ENCODE results near the gene ELL2.
A peak's percentile ranks its signal among the peaks of the same experiment; 100 is the strongest.
"Not testable (repeated sequence)": the region's sequence is repeated elsewhere in the genome, so short reads cannot be mapped to it uniquely, and the experiment has no call there.

The ELL2 gene

GRCh38 chr5:95878417-95879323 lies 83.0 kb downstream of the ELL2 start:
- no peak for DNase-seq

- no peak for DNase-seq
Measured at GRCh38 chr5:95876782-95877181, 84.9 kb downstream of the ELL2 start.

GRCh38 chr5:95874246-95874645 lies 87.4 kb downstream of the ELL2 start:
- no peak for DNase-seq

- no peak for DNase-seq
Measured at GRCh38 chr5:95873351-95873750, 88.3 kb downstream of the ELL2 start.

- no peak for DNase-seq
Measured at GRCh38 chr5:95872346-95873268, 89.0 kb downstream of the ELL2 start.

- DNase-seq = no peak
Measured at GRCh38 chr5:95871146-95871806, 90.4 kb downstream of the ELL2 start.

- DNase-seq = no peak
Measured at GRCh38 chr5:95870105-95870672, 91.5 kb downstream of the ELL2 start.

GRCh38 chr5:95869173-95869855 lies 92.3 kb downstream of the ELL2 start:
- not testable (repeated sequence) for DNase-seq

GRCh38 chr5:95868136-95868535 lies 93.5 kb downstream of the ELL2 start:
- DNase-seq = no peak

- DNase-seq = no peak
Measured at GRCh38 chr5:95866435-95867040, 95.1 kb downstream of the ELL2 start.

GRCh38 chr5:95864944-95865504 lies 96.6 kb downstream of the ELL2 start:
- peak; percentile 66 for DNase-seq

GRCh38 chr5:95864456-95864855 lies 97.2 kb downstream of the ELL2 start:
- DNase-seq = no peak

- DNase-seq = no peak
Measured at GRCh38 chr5:95863383-95863757, 98.3 kb downstream of the ELL2 start.

- peak; percentile 44 for DNase-seq
Measured at GRCh38 chr5:95862671-95863382, 98.8 kb downstream of the ELL2 start.

GRCh38 chr5:95861864-95862561 lies 99.6 kb downstream of the ELL2 start:
- no peak for DNase-seq

GRCh38 chr5:95861221-95861863 lies 100.3 kb downstream of the ELL2 start:
- peak; percentile 73 for DNase-seq

- DNase-seq = peak; percentile 27
Measured at GRCh38 chr5:95859661-95860060, 102.0 kb downstream of the ELL2 start.

- peak; percentile 83 for DNase-seq
Measured at GRCh38 chr5:95858661-95859595, 102.7 kb downstream of the ELL2 start.
